PC-3 (cell line): ENCODE measurements around the gene ZFTA. TPM values are rescaled to one million over a fixed set of nuclear protein-coding genes. Genes with fewer than 3 reads are reported as not detected.

Experiments used
- ATAC-seq: fragments of 200-7000 bp; cut with Tn5 transposase; 2 replicates; pipeline ENCODE4 v1.9.1; 2020; ENCODE audit warnings: mild to moderate bottlenecking, moderate library complexity
- BruUV-seq: library from RNA; stranded (reverse); fragments of 400-500 nt; replicated peaks from 2 replicates; lab custom pipeline; 2021; lab: Mats Ljungman, UMichigan
- CTCF ChIA-PET: fragments of 300-600 bp; sonication (Branson Sonifier 250); formaldehyde crosslinking; loops from one replicate; lab custom pipeline; 2022; ENCODE audit warnings: antibody characterized with exemption; lab: Charles Lee
- POLR2A ChIA-PET: fragments of 300-600 bp; sonication (Branson Sonifier 250); formaldehyde crosslinking; loops from one replicate; lab custom pipeline; 2022; ENCODE audit warnings: antibody characterized with exemption; ENCODE audit not compliant: unreplicated experiment; lab: Charles Lee
- DNase-seq: peaks from one replicate; pipeline ENCODE4 v3.0.0-alpha.2; 2015
- H2AFZ ChIP-seq: fragments of 300-600 bp; sonication (generic); 2 replicates; pipeline ENCODE4 v1.6.0; 2016; ENCODE audit warnings: antibody characterized with exemption, low read length
- H3F3A ChIP-seq: fragments of 300-600 bp; sonication (generic); one replicate; pipeline ENCODE4 v1.6.0; 2017; ENCODE audit warnings: antibody characterized with exemption, low read length, control low read depth, mild to moderate bottlenecking; ENCODE audit not compliant: unreplicated experiment
- H3K27ac ChIP-seq: fragments of 300-600 bp; sonication (generic); 2 replicates; pipeline ENCODE4 v1.5.1; 2016; ENCODE audit warnings: mild to moderate bottlenecking, low read length
- H3K27me3 ChIP-seq: fragments of 300-600 bp; sonication (generic); 2 replicates; pipeline ENCODE4 v1.6.1; 2016; ENCODE audit warnings: low read length, mixed read lengths
- H3K36me3 ChIP-seq: fragments of 300-600 bp; sonication (generic); 2 replicates; pipeline ENCODE4 v1.6.1; 2016; ENCODE audit warnings: low read depth, mixed run types, low read length, mixed read lengths
- H3K4me1 ChIP-seq: fragments of 300-600 bp; sonication (generic); 2 replicates; pipeline ENCODE4 v1.5.1; 2016; ENCODE audit warnings: low read length; ENCODE audit not compliant: insufficient read depth
- H3K4me2 ChIP-seq: fragments of 300-600 bp; sonication (generic); 2 replicates; pipeline ENCODE4 v1.6.0; 2016; ENCODE audit warnings: low read length
- H3K4me3 ChIP-seq: fragments of 300-600 bp; sonication (generic); 2 replicates; pipeline ENCODE4 v1.5.1; 2016; ENCODE audit warnings: mild to moderate bottlenecking, low read length, mixed read lengths
- H3K79me2 ChIP-seq: fragments of 300-600 bp; sonication (generic); 2 replicates; pipeline ENCODE4 v1.6.1; 2017; ENCODE audit warnings: low read length, mixed read lengths
- H3K9ac ChIP-seq: fragments of 300-600 bp; sonication (generic); 2 replicates; pipeline ENCODE4 v1.6.0; 2016; ENCODE audit warnings: mild to moderate bottlenecking, low read length
- H3K9me2 ChIP-seq: fragments of 300-600 bp; sonication (generic); replicated peaks from 2 replicates; pipeline ENCODE4 v1.6.1; 2016; ENCODE audit warnings: mixed run types, low read length, mixed read lengths
- H3K9me3 ChIP-seq: fragments of 300-600 bp; sonication (generic); 2 replicates; pipeline ENCODE4 v1.6.1; 2016; ENCODE audit warnings: low read length, mixed read lengths
- H4K20me1 ChIP-seq: fragments of 300-600 bp; sonication (generic); 2 replicates; pipeline ENCODE4 v1.6.1; 2016; ENCODE audit warnings: low read length, mixed read lengths
- CTCF ChIP-seq: fragments of 300-600 bp; sonication (generic); conservative IDR thresholded peaks from 2 replicates; pipeline ENCODE4 v1.5.1; 2017; ENCODE audit warnings: antibody characterized with exemption, low read depth, mild to moderate bottlenecking, low read length
- EZH2 ChIP-seq: fragments of 300-600 bp; sonication (generic); IDR thresholded peaks from one replicate; pipeline ENCODE4 v1.6.1; 2017; ENCODE audit warnings: antibody characterized with exemption, mild to moderate bottlenecking, low read length; ENCODE audit not compliant: unreplicated experiment
- EZH2phosphoT487 ChIP-seq: fragments of 300-600 bp; sonication (generic); IDR thresholded peaks from 2 replicates; pipeline ENCODE4 v1.6.1; 2018; ENCODE audit warnings: mild to moderate bottlenecking, antibody characterized with exemption, low read length, borderline replicate concordance
- intact Hi-C: fragments of 100-400 bp; cut with micrococcal nuclease; formaldehyde crosslinking; loops from 2 replicates; pipeline ENCODE4 v1.9.0; 2023
- total RNA-seq: library from RNA; depleted of rRNA; stranded (reverse); fragments of >200 nt; gene quantifications from 2 replicates; pipeline ENCODE4 v1.2.3, GENCODE V29; 2014

Gene ZFTA
- total RNA-seq, 1 experiment from 2014 or later, result 15.1 TPM

GRCh38 chr11:63729326-63729725 lies 39.2 kb downstream of the ZFTA start:
- H3K9me3 ChIP-seq, result no peaks in the 10 kb centered on the region
- CTCF ChIA-PET, result interaction anchor here (0.6 kb wide), 1 partner anchor 347 kb away, joined by 5 read pairs; no protein-coding TSS in a partner anchor
- H3K9ac ChIP-seq, result no peak overlapping the region
- TF ChIP-seq EZH2phosphoT487 (no peak), EZH2 (no peak), CTCF (no peak)
- H3K4me3 ChIP-seq, result no peak overlapping the region
- no peaks in the 10 kb centered on the region for H3K4me1 ChIP-seq
- no TSS peak for BruUV-seq
- intact Hi-C loops, result no loop called here
- POLR2A ChIA-PET, result no interaction called here
- no peak for DNase-seq
- H3F3A ChIP-seq, result no peaks in the 10 kb centered on the region
- H3K9me2 ChIP-seq, result no peaks in the 10 kb centered on the region
- peaks cover 8% of the 10 kb centered on the region; the same call in 1 of the 2 replicates for H3K79me2 ChIP-seq
- ATAC-seq, result no peak
- no peaks in the 10 kb centered on the region for H4K20me1 ChIP-seq
- no peak overlapping the region for H3K27ac ChIP-seq
- no peaks in the 10 kb centered on the region for H3K27me3 ChIP-seq
- no peak overlapping the region for H2AFZ ChIP-seq
- no peaks in the 10 kb centered on the region; the same call in 1 of the 2 replicates for H3K36me3 ChIP-seq
- H3K4me2 ChIP-seq, result no peak overlapping the region

- ChIA-PET CTCF (no interaction called here), POLR2A (no interaction called here)
- no peak for DNase-seq
- H3K36me3 ChIP-seq, result peaks cover 10% of the 10 kb centered on the region; the same call in 1 of the 2 replicates
- H3K4me1 ChIP-seq, result peaks cover 4% of the 10 kb centered on the region
- BruUV-seq, result no TSS peak
- intact Hi-C loops, result no loop called here
- ATAC-seq, result no peak
- no peaks in the 10 kb centered on the region for H3K27me3 ChIP-seq
- H3K9me3 ChIP-seq, result no peaks in the 10 kb centered on the region
- H3K4me3 ChIP-seq, result no peak overlapping the region
- peaks cover 56% of the 10 kb centered on the region for H3K79me2 ChIP-seq
- H4K20me1 ChIP-seq, result 0 out of 2 replicates have a peak, but pooled peaks cover 11% of the 10 kb centered on the region
- no peak overlapping the region for H3K27ac ChIP-seq
- H3K9ac ChIP-seq, result no peak overlapping the region
- no peaks in the 10 kb centered on the region for H3K9me2 ChIP-seq
- H3K4me2 ChIP-seq, result no peak overlapping the region
- H3F3A ChIP-seq, result no peaks in the 10 kb centered on the region
- H2AFZ ChIP-seq, result no peak overlapping the region
- no peak for TF ChIP-seq EZH2phosphoT487
Observed at GRCh38 chr11:63720611-63721010, 48.0 kb downstream of the ZFTA start.

- Histone ChIP-seq H3K27ac (no peak overlapping the region), H3K4me3 (no peak overlapping the region), H3K9me2 (no peaks in the 10 kb centered on the region), H4K20me1 (0 out of 2 replicates have a peak, but pooled peaks cover 14% of the 10 kb centered on the region), H3K4me1 (peaks cover 10% of the 10 kb centered on the region), H3K27me3 (no peaks in the 10 kb centered on the region), H3K9ac (no peak overlapping the region), H3K4me2 (no peak overlapping the region), H3F3A (no peaks in the 10 kb centered on the region), H3K79me2 (peaks cover 57% of the 10 kb centered on the region), H2AFZ (no peak overlapping the region), H3K36me3 (peaks cover 10% of the 10 kb centered on the region; the same call in 1 of the 2 replicates), H3K9me3 (no peaks in the 10 kb centered on the region)
- no peak for DNase-seq
- no peak for TF ChIP-seq EZH2
- no peak for TF ChIP-seq CTCF
- TF ChIP-seq EZH2phosphoT487, result no peak
- ATAC-seq, result no peak
- intact Hi-C loops, result no loop called here
- ChIA-PET CTCF (no interaction called here), POLR2A (no interaction called here)
- no TSS peak for BruUV-seq
Observed at GRCh38 chr11:63719987-63720386, 48.6 kb downstream of the ZFTA start.
